ENCODE measurements around the gene OR7C1. TPM values are rescaled to one million over a fixed set of nuclear protein-coding genes. Genes with fewer than 3 reads are reported as not detected.

The OR7C1 gene
- total and polyA plus RNA-seq, 2 of the 8 experiments (the other 6 are each of a cell fraction or from before 2014, with no cell fraction given), result not detected

DNA sequence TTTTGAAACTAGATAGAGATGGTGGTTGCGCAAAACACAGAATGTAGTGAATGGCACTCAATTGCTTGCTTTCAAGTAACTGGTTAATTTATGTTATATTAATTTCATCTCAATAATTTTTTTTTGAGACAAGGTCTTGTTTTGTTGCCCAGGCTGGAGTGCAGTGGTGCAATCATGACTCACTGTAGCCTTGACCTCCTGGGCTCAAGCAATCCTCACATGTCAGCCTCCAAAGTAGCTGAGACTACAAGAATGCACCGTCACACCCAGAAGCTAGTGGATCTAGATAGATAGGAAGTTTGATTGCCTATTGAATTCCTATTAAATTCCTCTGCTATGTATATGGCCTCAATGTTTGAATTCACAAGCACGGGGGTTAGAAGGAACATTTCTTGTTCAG is 30.2 kb downstream of the OR7C1 start:
- no peaks in the 10 kb centered on the region for H3K79me2 ChIP-seq (ENCODE audit: control insufficient read depth in 1 of 2, insufficient read depth in 2 of 2, low read length in 2 of 2)
- no peaks in the 10 kb centered on the region for H3K36me3 ChIP-seq (ENCODE audit: control insufficient read depth in 2 of 4, insufficient read depth in 4 of 4, low read length in 3 of 4)
- FAIRE-seq (no peak), DNase-seq (ENCODE audit: low read depth in 1 of 2, low spot score in 2 of 2) (no peak)
- H3K9ac ChIP-seq (replicated peaks in 1 of 4; ENCODE audit: extremely low read depth in 1 of 4, low read depth in 3 of 4, low read length in 3 of 4), result no peak overlapping the region
- no peak overlapping the region for H2BK12ac ChIP-seq (ENCODE audit: low read depth, low read length)
- no peak overlapping the region for H2AFZ ChIP-seq (ENCODE audit: low read length)
- no peak overlapping the region for H3K23ac ChIP-seq (ENCODE audit: insufficient read length)
- no peaks in the 10 kb centered on the region for H3K23me2 ChIP-seq (ENCODE audit: low read depth, low read length)
- H3K4me3 ChIP-seq (ENCODE audit: extremely low read depth in 1 of 4, insufficient read depth in 2 of 4, low read depth in 3 of 4, low read length in 4 of 4), result no peak overlapping the region
- H4K91ac ChIP-seq (replicated peaks; ENCODE audit: insufficient read length, low read length), result no peak overlapping the region
- ChIA-PET CTCF (ENCODE audit: partially characterized antibody) (interaction anchor here (1.0 kb wide), 1 partner anchor 17 kb away, joined by 3 read pairs; no protein-coding TSS in a partner anchor), POLR2A (ENCODE audit: partially characterized antibody) (interaction anchor here (1.0 kb wide), 1 partner anchor 116 kb away, joined by 3 read pairs; no protein-coding TSS in a partner anchor)
- H3K27ac ChIP-seq (ENCODE audit: low read depth, low read length), result no peak overlapping the region
- H3K18ac ChIP-seq (ENCODE audit: extremely low read depth, low read length), result no peak overlapping the region
- no peak overlapping the region for H3K4me2 ChIP-seq (ENCODE audit: insufficient read depth in 1 of 2, low read depth in 2 of 2, low read length in 2 of 2)
- H2BK20ac ChIP-seq (ENCODE audit: low read length), result no peak overlapping the region
- H3K4me1 ChIP-seq (replicated peaks in 1 of 4; ENCODE audit: control insufficient read depth in 3 of 4, insufficient read depth in 4 of 4, low read length in 3 of 4), result no peaks in the 10 kb centered on the region
- no peak overlapping the region for H2BK120ac ChIP-seq (replicated peaks; ENCODE audit: low read depth, low read length)
- H4K5ac ChIP-seq (ENCODE audit: insufficient read length, low read depth, low read length), result no peak overlapping the region
- H3K14ac ChIP-seq (ENCODE audit: insufficient read length), result no peak overlapping the region
- 85 to 100% methylated on average over 1 to 3 of the region's 3 CpGs for WGBS, 2 experiments (ENCODE audit: extremely low coverage in 1 of 2, insufficient coverage in 1 of 2, insufficient read length in 1 of 2, insufficient replicate concordance in 2 of 2, low coverage in 1 of 2, low lambda C conversion rate in 2 of 2, missing lambda C conversion rate in 1 of 2)
- peaks cover 10 to 18% of the 10 kb centered on the region in 2 experiments; a peak in 2 of 4 replicates for H3K9me3 ChIP-seq (ENCODE audit: insufficient read depth in 2 of 2, low read depth in 1 of 2, low read length in 1 of 2)
- H2BK5ac ChIP-seq (ENCODE audit: low read depth, low read length), result no peak overlapping the region
- no peak overlapping the region for H3K4ac ChIP-seq (replicated peaks; ENCODE audit: insufficient read length, low read depth, low read length)
- H2BK15ac ChIP-seq (ENCODE audit: low read length), result no peak overlapping the region
- no peaks in the 10 kb centered on the region for H3K27me3 ChIP-seq (replicated peaks in 1 of 4; ENCODE audit: control insufficient read depth in 3 of 4, extremely low read depth in 1 of 4, insufficient read depth in 3 of 4, low read length in 3 of 4)
- H3K56ac ChIP-seq (replicated peaks; ENCODE audit: insufficient read length, low read depth, low read length), result no peak overlapping the region
- H3K79me1 ChIP-seq (ENCODE audit: low read depth, low read length), result no peaks in the 10 kb centered on the region
- H4K20me1 ChIP-seq (replicated peaks in 1 of 2; ENCODE audit: control insufficient read depth in 1 of 2, insufficient read depth in 2 of 2, low read length in 2 of 2), result no peaks in the 10 kb centered on the region
- H4K8ac ChIP-seq (ENCODE audit: extremely low read depth, insufficient read depth, low read length), result no peak overlapping the region
- no peak overlapping the region for H2AK5ac ChIP-seq (ENCODE audit: low read depth, low read length)
- TF ChIP-seq KDM5A (IDR thresholded peaks at IDR 0.05; ENCODE audit: low read length), result no peak
- no peak for TF ChIP-seq POU5F1 (IDR thresholded peaks at IDR 0.05; ENCODE audit: low read depth, low read length)
- TF ChIP-seq GABPA (IDR thresholded peaks at IDR 0.05; ENCODE audit: borderline replicate concordance, insufficient read depth, low read length), result no peak
- TF ChIP-seq CREB1 (IDR thresholded peaks at IDR 0.05), result no peak

All from H1 (cell line).